Activated CD4-positive, alpha-beta T cell treated with anti-CD3 and anti-CD28 coated beads for 48 hours (primary cell): ENCODE measurements around the gene HAPSTR1.
A peak's percentile ranks its signal among the peaks of the same experiment; 100 is the strongest.
"Not testable (repeated sequence)": the region's sequence is repeated elsewhere in the genome, so short reads cannot be mapped to it uniquely, and the experiment has no call there.

Experiments used
- DNase-seq: peaks from one replicate; pipeline ENCODE4 v3.0.0-alpha.2; 2020

The HAPSTR1 gene

DNA sequence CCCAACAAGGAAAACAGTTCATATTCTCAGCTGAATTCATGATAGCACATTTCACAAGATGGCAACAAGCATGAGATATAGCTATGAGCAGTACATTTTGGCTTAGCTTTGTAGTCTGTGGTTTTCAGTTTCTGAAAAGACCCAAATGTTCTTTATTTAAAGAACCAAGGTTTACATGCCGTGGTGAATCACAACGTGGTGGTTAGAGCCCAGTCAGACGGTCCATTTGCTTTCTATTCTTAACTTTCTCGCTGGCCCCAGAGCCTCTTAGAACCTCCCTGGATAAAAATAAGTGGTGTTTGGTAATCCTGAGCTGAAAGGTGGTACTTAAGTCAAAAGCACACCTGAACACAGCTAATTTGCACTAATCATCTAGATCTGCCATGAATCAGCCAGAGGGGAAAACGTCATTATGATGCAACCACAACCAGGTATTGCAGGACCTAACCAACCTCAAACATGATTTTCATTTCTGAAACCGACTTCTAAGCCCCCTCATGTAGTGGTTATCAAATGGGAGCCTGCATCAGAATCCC, 18.6 kb upstream of the HAPSTR1 start:
- DNase-seq: peak; percentile 66

DNA sequence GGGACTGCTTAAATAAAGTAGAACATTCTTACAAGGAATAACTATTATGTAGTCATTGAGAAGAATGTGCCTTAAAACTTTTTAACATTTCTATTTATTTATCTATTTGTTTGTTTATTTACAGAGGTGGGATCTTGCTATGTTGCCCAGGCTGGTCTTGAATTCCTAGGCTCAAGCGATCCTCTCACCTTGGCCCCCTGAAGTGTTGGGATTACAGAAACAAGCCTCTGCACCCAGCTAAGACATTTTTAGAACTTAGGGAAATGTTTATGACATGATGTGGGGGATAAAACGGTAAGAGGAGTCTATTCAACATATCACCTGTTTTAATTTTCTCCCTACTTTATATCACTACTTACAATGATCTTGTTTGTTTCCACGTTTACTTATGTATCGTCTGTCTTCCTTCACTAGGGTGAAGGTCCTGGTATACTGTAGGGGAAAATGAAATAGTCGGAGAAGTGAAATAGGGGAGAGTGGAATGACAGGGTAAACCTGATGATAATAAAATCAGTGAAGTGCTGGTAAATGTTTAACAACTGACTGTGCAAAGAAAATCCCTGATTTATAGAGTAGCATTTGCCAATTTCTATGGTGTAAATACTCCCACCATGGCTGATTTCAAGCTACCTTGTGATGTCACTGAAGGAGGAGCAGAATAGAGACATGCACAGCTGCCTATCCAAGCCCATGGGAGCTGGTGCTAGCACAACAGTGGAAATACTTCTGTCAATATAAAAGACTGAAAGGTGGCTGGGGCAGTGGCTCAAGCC, 16.0 kb upstream of the HAPSTR1 start:
- no peak for DNase-seq

DNA sequence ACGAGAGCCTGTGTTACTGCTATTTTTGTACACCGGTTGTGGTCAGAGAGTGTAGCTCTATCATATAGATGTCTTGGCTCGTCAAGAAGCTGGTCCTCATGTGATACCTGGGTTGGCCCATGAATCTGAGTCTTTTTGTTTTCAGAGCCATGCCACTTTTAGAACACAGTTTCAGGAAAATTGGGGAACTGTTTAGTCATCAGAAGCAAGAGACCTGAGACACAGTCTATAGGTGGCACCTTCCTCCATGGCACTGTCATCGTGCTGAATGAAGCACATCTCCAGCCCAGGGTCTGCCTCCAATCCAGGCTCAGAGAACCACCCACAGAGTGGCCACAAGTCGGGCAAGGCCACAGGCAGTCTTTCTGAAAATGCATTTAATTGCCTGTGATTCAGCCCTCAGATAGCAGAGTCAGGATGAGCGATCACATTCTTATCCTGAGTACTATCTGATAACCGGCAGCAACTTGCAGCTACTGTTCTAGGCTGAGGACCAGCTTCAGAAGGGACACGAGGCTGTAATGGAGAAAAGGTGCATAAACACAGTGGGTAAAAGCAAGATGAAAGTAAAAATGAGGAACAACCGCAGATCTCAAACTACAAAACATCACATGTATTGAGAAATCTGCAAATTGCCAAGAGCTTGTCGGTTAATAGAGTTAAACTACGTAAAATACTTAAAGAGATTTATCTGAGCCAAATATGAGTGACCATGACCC, 14.2 kb upstream of the HAPSTR1 start:
- DNase-seq: peak; percentile 66

GRCh38 chr16:9078467-9079429, 12.7 kb upstream of the HAPSTR1 start:
- peak; percentile 66 for DNase-seq

DNA sequence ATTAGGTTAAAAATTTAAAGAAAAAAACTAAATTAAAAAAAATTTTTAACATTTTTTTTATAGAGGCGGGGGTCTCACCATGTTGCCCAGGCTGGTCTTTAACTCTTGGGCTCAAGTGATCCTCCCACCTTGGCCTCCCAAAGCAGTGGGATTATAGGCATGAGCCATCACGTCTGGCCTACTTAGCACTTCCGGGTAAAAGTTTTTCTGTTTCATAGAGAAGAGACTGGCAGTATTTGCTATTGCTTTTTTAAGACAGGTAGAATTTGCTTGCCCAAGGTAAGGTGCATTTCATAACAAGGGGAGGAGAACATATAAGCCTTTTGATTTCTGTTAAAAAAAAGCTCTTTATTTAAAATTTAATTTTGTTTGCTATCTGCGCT, 12.0 kb upstream of the HAPSTR1 start:
- no peak for DNase-seq

GRCh38 chr16:9081158-9081557, 10.3 kb upstream of the HAPSTR1 start:
- no peak for DNase-seq

- no peak for DNase-seq
These were observed 9.6 kb upstream of the HAPSTR1 start for GRCh38 chr16:9081843-9082242.

GRCh38 chr16:9082422-9082821, 9.0 kb upstream of the HAPSTR1 start:
- no peak for DNase-seq

DNA sequence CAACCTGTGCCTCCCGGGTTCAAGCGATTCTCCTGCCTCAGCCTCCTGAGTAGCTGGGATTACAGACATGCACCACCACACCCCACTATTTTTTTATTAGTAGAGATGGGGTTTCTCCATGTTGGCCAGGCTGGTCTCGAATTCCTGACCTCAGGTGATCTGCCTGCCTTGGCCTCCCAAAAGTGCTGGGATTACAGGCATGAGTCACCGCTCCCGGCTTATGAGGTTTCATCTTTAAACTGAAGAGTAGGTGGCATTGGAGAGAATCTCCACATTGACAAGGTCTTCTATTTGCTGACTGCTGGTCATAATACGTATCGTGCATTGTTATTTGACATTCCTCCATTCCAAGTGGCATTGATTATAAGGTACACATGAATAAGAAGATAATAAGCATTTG, 3.7 kb upstream of the HAPSTR1 start:
- DNase-seq: not testable (repeated sequence)

GRCh38 chr16:9088848-9089247, 2.6 kb upstream of the HAPSTR1 start:
- no peak for DNase-seq

- no peak for DNase-seq
These were observed 1.8 kb upstream of the HAPSTR1 start for GRCh38 chr16:9089660-9090059.

DNA sequence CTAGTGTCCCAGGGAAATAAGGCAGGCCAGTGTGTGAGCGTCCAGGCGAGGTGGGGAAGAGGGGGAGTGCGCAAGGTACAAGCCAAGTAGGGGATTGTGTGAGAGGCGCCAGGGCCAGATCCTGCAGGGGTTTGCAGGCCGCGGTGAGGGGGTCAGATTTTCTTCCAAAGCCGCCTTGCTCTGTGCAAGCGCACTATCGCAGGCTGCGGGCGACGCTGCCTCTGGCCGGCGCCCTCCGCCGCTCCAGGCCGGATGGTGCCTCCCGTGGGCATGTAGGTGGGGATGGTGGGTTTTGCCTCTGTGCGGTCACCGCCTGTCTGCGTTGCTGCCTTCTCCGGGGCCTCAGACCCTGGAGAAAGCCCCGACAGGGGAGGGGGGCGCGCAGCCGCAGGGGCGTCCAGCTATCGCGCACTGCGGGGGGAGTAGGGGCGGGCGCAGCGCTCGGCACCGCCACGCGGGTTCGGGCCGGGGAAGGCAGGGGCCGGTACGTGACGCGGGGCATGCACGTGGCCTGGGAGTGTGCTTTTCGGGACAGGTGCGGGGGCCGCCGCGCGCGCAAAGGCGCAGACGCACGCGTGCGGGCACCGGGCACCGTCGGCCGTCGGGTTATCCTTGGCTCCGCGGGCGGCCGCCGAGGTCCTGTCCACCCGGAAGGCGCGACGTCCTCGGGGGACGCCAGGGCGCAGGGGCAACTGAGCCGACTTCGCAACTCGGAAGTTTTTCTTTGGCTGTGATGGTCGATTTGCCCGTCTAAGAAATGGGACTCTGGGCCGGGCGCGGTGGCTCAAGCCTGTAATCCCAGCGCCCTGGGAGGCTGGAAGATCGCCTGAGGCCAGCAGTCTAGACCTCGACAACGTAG, 1.1 kb upstream of the HAPSTR1 start:
- DNase-seq: peak; percentile 68

- peak; percentile 55 for DNase-seq
These were observed 430 bp downstream of the HAPSTR1 start for GRCh38 chr16:9091867-9092281.

DNA sequence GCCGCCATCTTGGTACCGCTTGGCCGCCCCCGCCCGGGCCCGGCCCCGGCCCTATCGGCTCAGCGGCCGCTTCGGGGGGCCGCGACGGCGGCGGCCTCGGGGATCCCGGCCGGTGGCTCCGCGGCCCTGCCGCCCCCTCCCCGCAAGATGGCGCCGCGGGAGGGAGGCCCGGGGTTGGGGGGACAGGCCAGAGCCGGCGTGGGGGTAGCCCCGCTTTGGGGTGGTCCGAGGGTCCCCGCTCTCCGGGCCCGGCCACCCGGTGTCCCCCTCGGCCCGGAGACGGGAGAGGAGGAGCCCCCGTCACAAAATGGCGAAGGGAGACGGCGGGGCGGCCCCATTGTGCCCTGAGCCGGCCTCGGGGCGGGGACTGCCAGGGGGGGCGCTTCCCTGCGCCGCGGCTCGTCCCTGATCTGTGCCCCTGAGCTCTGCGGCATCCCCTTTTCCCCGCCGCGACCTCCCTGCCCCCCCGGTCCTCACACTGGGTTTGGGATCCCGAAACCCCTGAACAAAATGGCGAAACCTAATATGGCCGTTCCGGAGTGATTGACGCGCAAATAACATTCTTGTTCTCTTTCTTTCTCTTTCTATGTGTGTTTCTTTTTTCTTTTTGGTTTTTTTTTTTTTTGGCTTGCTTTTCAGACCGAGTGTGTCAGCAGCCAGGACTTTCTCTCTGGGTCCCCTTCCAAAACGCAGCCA, 986 bp downstream of the HAPSTR1 start:
- DNase-seq: peak; percentile 59

GRCh38 chr16:9092978-9093344, 1.5 kb downstream of the HAPSTR1 start:
- DNase-seq: peak; percentile 47

DNA sequence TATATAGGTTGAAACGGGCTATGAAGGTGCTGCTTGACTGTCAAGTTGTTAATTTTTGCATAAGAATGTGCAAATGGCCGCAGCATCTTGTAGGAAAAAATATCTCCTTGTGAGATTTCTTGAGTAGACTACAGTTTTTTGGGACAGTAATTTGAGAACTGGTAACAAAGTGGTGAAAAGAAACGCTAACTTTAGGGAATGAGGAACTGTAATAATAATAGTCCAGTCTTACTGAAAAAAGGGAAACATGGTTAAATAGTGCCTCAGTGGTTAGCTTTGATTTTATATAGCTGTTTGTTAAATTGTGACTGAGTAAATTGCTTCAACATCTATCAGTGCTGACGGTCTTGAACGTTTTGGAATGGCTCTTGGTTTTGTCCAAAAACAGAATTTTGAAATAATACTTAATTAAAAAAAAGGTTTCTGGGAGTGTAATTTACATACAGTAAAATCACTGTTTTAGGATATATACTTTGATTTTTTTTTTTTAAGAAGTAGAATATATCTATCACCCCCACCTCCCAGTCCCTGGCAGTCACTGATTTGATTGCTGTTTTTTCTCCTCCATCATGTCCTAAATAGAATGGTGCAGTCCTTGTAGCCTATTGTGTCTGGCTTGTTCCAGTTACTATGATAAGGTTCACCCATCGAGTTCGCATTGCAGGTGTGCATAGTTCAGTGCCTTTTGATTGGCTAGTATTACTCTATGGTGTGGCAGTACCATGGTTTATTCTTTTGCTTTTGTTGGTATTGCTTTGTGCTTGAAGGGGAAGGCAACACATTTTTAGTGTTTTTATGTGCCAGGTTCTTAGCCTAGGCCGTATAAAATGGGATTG, 2.8 kb downstream of the HAPSTR1 start:
- DNase-seq: no peak

DNA sequence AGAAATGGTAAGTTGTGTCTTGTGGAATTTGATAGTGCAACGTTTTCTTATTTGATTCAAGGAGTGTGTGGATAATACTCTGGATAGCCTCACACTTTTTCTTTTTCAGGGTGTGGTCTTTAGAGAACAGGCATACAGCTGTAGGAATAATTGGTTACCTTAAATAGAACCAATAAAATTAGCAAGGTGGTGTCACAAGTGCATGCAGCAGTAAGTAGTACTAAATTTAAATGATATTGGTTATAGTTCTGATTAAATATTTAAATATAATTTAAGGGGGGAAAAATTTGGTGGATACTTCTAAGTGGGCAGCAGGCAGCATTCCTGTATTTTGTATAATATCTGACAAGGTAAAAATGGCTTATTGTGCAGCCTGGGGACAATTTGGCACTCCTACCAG, 3.7 kb downstream of the HAPSTR1 start:
- no peak for DNase-seq

DNA sequence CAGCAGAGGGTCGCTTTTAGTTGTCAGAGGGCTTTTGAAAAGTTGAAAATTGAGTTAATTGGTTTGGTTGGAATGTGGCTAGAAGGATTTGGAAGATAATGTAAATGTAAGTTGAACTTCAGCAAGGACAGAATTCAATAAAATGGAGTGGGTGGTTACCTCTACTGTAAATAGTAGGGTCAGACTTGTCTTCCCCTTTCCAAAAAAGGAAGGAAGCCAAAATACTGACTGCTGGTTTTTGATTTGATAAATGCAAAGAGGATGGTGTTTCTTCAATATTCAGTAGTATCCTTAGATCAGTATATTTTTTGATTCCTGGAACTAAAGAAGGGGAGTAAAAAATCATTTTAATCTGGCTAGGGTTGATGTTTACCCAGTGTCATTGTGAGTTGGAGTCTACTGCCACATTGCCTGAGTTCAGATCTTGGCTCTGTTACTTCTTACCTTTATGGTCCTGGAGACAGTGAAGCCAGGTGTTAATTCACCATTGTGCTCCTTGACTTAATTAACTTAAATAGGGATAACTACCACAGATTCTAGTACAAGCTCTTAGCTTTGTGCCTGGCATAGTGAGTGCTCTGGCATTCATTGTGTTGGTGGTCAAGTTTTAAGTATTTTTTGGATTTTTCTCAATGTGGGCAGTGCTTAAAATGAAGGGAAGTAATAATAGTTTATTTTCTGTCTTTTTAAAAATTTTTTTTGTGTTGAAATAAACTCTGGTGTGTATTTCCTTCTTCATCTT, 4.4 kb downstream of the HAPSTR1 start:
- DNase-seq: no peak

DNA sequence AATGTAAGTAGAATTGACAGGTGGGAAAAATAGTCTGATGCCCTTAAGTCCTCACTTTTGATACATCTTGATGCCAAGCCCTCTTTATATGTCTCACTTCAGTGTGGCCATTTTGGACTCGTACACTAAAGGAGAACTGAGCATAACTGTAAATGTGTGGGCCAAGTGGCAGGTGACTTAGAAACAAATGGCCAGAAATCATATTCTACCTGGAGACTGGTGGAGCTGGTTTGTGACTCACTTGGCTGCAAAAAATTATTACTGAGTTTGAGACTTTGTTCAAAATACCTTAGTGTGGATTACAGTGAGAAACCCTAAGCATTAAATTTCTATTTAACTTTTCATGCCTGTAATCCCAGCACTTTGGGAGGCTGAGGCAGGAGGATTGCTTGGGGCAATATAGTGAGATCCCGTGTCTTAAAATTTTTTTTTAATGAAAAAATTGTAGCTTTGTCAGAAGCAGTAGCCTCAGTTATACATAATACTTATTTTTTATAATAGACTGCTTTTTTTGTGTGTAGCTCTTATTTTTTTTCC, 5.0 kb downstream of the HAPSTR1 start:
- DNase-seq: no peak
